Ectodermal cell (in vitro differentiated cells): ENCODE measurements around the gene RARB.

Source experiments
- H3K27ac ChIP-seq: 2 replicates; pipeline ENCODE4 v1.7.0; 2013; ENCODE audit warnings: mild to moderate bottlenecking, low read depth, low read length; ENCODE audit not compliant: insufficient read depth, poor library complexity, severe bottlenecking
- H3K27me3 ChIP-seq: 2 replicates; pipeline ENCODE4 v1.7.0; 2013; ENCODE audit warnings: mild to moderate bottlenecking, low read length; ENCODE audit not compliant: insufficient read depth, control insufficient read depth, poor library complexity, severe bottlenecking
- H3K36me3 ChIP-seq: one replicate; pipeline ENCODE4 v1.7.0; 2013; ENCODE audit warnings: low read length; ENCODE audit not compliant: control insufficient read depth, insufficient read depth
- H3K4me1 ChIP-seq: one replicate; pipeline ENCODE4 v1.7.0; 2013; ENCODE audit warnings: low read length; ENCODE audit not compliant: control insufficient read depth, insufficient read depth
- H3K4me3 ChIP-seq: 2 replicates; pipeline ENCODE4 v1.7.0; 2013; ENCODE audit warnings: low read depth, low read length, control low read depth; ENCODE audit not compliant: insufficient read depth
- H3K9me3 ChIP-seq: 2 replicates; pipeline ENCODE4 v1.7.0; 2013; ENCODE audit warnings: mild to moderate bottlenecking, low read length, moderate library complexity; ENCODE audit not compliant: control insufficient read depth
- WGBS, 2 experiments: methylation state at CpG; one replicate each; pipeline ENCODE4 v1.1.7; 2013; ENCODE audit warnings: missing lambda C conversion rate in 2 of 2; 5-methylcytosine and 5-hydroxymethylcytosine counted together

RARB gene

GRCh38 chr3:25558121-25558520, 130.1 kb downstream of the RARB start:
- H3K4me3 ChIP-seq, result no peak overlapping the region
- no peak overlapping the region for H3K27ac ChIP-seq
- 94 to 97% methylated on average over 5 of the region's 5 CpGs for WGBS, 2 experiments
- no peaks in the 10 kb centered on the region for H3K36me3 ChIP-seq
- H3K27me3 ChIP-seq, result no peaks in the 10 kb centered on the region
- no peaks in the 10 kb centered on the region for H3K9me3 ChIP-seq
- no peaks in the 10 kb centered on the region for H3K4me1 ChIP-seq

GRCh38 chr3:25558796-25559195, 130.7 kb downstream of the RARB start:
- Histone ChIP-seq H3K4me3 (no peak overlapping the region), H3K4me1 (no peaks in the 10 kb centered on the region), H3K27me3 (no peaks in the 10 kb centered on the region), H3K27ac (no peak overlapping the region), H3K36me3 (no peaks in the 10 kb centered on the region), H3K9me3 (no peaks in the 10 kb centered on the region)
- WGBS, 2 experiments, result 90 to 93% methylated on average over 6 of the region's 6 CpGs

- Histone ChIP-seq H3K27me3 (no peaks in the 10 kb centered on the region), H3K36me3 (no peaks in the 10 kb centered on the region), H3K9me3 (no peaks in the 10 kb centered on the region), H3K4me1 (no peaks in the 10 kb centered on the region), H3K27ac (no peak overlapping the region), H3K4me3 (no peak overlapping the region)
- WGBS, 2 experiments, result no CpG with 5 or more reads among the region's 1 CpG
Measured at GRCh38 chr3:25563601-25564000, 135.5 kb downstream of the RARB start.

- H3K9me3 ChIP-seq, result no peaks in the 10 kb centered on the region
- H3K27me3 ChIP-seq, result no peaks in the 10 kb centered on the region
- WGBS, 2 experiments, result 98 to 99% methylated on average over 2 to 4 of the region's 4 CpGs
- no peaks in the 10 kb centered on the region for H3K36me3 ChIP-seq
- no peak overlapping the region for H3K27ac ChIP-seq
- no peak overlapping the region for H3K4me3 ChIP-seq
- no peaks in the 10 kb centered on the region for H3K4me1 ChIP-seq
Measured at GRCh38 chr3:25564075-25564474, 136.0 kb downstream of the RARB start.

- no peaks in the 10 kb centered on the region for H3K4me1 ChIP-seq
- H3K9me3 ChIP-seq, result no peaks in the 10 kb centered on the region
- no peaks in the 10 kb centered on the region for H3K36me3 ChIP-seq
- WGBS, 2 experiments, result 95 to 96% methylated on average over 7 of the region's 7 CpGs
- H3K4me3 ChIP-seq, result no peak overlapping the region
- H3K27me3 ChIP-seq, result no peaks in the 10 kb centered on the region
- H3K27ac ChIP-seq, result no peak overlapping the region
Measured at GRCh38 chr3:25565807-25566206, 137.7 kb downstream of the RARB start.

- no peaks in the 10 kb centered on the region for H3K9me3 ChIP-seq
- no peaks in the 10 kb centered on the region for H3K4me1 ChIP-seq
- 84 to 88% methylated on average over 5 of the region's 5 CpGs for WGBS, 2 experiments
- H3K27ac ChIP-seq, result no peak overlapping the region
- no peaks in the 10 kb centered on the region for H3K27me3 ChIP-seq
- H3K36me3 ChIP-seq, result no peaks in the 10 kb centered on the region
- H3K4me3 ChIP-seq, result no peak overlapping the region
Measured at GRCh38 chr3:25566358-25566920, 138.4 kb downstream of the RARB start.

- Histone ChIP-seq H3K4me1 (no peaks in the 10 kb centered on the region), H3K9me3 (no peaks in the 10 kb centered on the region), H3K36me3 (no peaks in the 10 kb centered on the region), H3K27me3 (no peaks in the 10 kb centered on the region), H3K27ac (no peak overlapping the region), H3K4me3 (no peak overlapping the region)
- WGBS, 2 experiments, result 81% methylated on average over 10 of the region's 10 CpGs
Measured at GRCh38 chr3:25567388-25567787, 139.3 kb downstream of the RARB start.

GRCh38 chr3:25567806-25568524, 139.9 kb downstream of the RARB start:
- 92 to 93% methylated on average over 14 of the region's 14 CpGs for WGBS, 2 experiments
- H3K4me1 ChIP-seq, result no peaks in the 10 kb centered on the region

GRCh38 chr3:25568525-25569078, 140.5 kb downstream of the RARB start:
- Histone ChIP-seq H3K36me3 (no peaks in the 10 kb centered on the region), H3K27me3 (no peaks in the 10 kb centered on the region), H3K9me3 (no peaks in the 10 kb centered on the region), H3K27ac (no peak overlapping the region), H3K4me3 (no peak overlapping the region), H3K4me1 (no peaks in the 10 kb centered on the region)
- 93% methylated on average over 10 of the region's 10 CpGs for WGBS, 2 experiments

More at GRCh38 chr3:25567806-25568524, 139.9 kb downstream of the RARB start:
- no peak overlapping the region for H3K27ac ChIP-seq
- no peaks in the 10 kb centered on the region for H3K9me3 ChIP-seq
- H3K4me3 ChIP-seq, result no peak overlapping the region
- H3K36me3 ChIP-seq, result no peaks in the 10 kb centered on the region
- H3K27me3 ChIP-seq, result no peaks in the 10 kb centered on the region

GRCh38 chr3:25571285-25571684, 143.2 kb downstream of the RARB start:
- H3K4me3 ChIP-seq, result no peak overlapping the region
- 95 to 97% methylated on average over 6 of the region's 6 CpGs for WGBS, 2 experiments

More at GRCh38 chr3:25571285-25571684, 143.2 kb downstream of the RARB start:
- Histone ChIP-seq H3K4me1 (no peaks in the 10 kb centered on the region), H3K27me3 (no peaks in the 10 kb centered on the region), H3K27ac (no peak overlapping the region), H3K36me3 (no peaks in the 10 kb centered on the region), H3K9me3 (no peaks in the 10 kb centered on the region)
